ENCODE results near the gene ABCB9. TPM values are rescaled to one million over a fixed set of nuclear protein-coding genes. Genes with fewer than 3 reads are reported as not detected.

Gene ABCB9
- total and polyA plus RNA-seq, 2 experiments from 2014 or later = 1.2 to 7.0 TPM

DNA sequence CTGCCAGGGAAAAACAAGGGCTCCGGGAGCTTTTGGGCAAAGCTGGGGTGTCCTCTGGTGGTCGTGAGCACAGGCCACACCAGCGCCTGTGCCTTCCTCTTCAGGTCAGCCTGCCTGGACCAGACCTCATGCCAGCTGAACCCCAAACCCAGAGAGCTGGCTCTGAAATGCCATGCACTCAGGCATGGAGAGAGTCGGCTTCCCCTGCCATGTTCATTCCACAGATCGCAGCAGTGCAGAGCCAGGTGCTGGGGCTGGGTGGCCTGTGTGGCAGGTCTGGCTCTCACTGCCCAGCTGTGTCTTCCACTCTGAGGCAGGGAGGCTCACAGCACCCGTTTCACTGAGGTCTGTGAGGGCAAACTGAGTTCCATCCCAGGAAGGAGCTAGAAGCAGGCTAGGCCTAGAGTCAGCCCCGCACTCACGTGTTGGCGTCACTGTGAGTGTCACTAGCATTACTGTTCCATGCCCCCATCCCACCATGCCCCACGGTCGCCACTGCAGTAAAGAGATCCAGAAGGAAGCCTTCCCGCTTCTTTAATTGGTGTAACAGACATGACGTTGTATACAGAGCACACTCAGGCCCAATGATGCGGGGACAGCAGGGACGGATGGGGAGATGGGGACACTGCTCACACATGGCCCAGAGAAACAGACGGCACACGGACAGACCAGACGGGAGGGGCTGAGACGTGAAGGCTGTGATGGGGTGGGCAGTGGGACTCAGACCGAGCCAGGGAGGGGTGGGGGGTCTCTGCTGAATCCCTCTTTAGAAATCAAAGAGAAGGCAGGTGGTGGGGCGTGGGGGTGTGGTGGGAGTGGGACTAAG is 16.9 kb upstream of the ABCB9 start:
- Histone ChIP-seq H3K9me2 (ENCODE audit: insufficient read depth) (no peaks in the 10 kb centered on the region), H3K79me2 (replicated peaks; ENCODE audit: insufficient read depth) (peaks cover 10% of the 10 kb centered on the region; the same call in 1 of the 2 replicates), H4K20me1 (replicated peaks; ENCODE audit: insufficient read depth) (no peaks in the 10 kb centered on the region), H2AFZ (no peak overlapping the region), H3K4me1 (ENCODE audit: insufficient read depth) (peaks cover 17% of the 10 kb centered on the region; the same call in 1 of the 2 replicates), H3K27me3 (ENCODE audit: insufficient read depth) (no peaks in the 10 kb centered on the region), H3K4me3 (no peak overlapping the region), H3F3A (replicated peaks; ENCODE audit: low read depth) (no peaks in the 10 kb centered on the region), H3K36me3 (ENCODE audit: insufficient read depth) (no peaks in the 10 kb centered on the region; the same call in 1 of the 2 replicates), H3K4me2 (no peak overlapping the region), H3K27ac (ENCODE audit: low read depth) (no peak overlapping the region)
- H3K9me3 Mint-ChIP-seq = no peaks in the 10 kb centered on the region
- H3K4me3 Mint-ChIP-seq = peak overlapping the region; percentile 41; the same call in 1 of the 3 replicates
- no peak overlapping the region for H3K27ac Mint-ChIP-seq
- TF ChIP-seq POLR2AphosphoS5 (IDR thresholded peaks at IDR 0.05; ENCODE audit: low read depth) (no peak), EZH2phosphoT487 (IDR thresholded peaks at IDR 0.05; ENCODE audit: unreplicated experiment) (no peak), CREB1 (CRISPR knock-in tag; IDR thresholded peaks at IDR 0.05; ENCODE audit: low read depth) (no peak), STAT1 (IDR thresholded peaks at IDR 0.05; ENCODE audit: unreplicated experiment) (no peak), ZNF114 (CRISPR knock-in tag; IDR thresholded peaks at IDR 0.05) (no peak), ZNF331 (CRISPR knock-in tag; IDR thresholded peaks at IDR 0.05; ENCODE audit: low read depth) (no peak)
- TF ChIP-seq, protein P1, sequence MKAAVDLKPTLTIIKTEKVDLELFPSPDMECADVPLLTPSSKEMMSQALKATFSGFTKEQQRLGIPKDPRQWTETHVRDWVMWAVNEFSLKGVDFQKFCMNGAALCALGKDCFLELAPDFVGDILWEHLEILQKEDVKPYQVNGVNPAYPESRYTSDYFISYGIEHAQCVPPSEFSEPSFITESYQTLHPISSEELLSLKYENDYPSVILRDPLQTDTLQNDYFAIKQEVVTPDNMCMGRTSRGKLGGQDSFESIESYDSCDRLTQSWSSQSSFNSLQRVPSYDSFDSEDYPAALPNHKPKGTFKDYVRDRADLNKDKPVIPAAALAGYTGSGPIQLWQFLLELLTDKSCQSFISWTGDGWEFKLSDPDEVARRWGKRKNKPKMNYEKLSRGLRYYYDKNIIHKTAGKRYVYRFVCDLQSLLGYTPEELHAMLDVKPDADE (IDR thresholded peaks at IDR 0.05) = no peak
- TF ChIP-seq, protein P2, sequence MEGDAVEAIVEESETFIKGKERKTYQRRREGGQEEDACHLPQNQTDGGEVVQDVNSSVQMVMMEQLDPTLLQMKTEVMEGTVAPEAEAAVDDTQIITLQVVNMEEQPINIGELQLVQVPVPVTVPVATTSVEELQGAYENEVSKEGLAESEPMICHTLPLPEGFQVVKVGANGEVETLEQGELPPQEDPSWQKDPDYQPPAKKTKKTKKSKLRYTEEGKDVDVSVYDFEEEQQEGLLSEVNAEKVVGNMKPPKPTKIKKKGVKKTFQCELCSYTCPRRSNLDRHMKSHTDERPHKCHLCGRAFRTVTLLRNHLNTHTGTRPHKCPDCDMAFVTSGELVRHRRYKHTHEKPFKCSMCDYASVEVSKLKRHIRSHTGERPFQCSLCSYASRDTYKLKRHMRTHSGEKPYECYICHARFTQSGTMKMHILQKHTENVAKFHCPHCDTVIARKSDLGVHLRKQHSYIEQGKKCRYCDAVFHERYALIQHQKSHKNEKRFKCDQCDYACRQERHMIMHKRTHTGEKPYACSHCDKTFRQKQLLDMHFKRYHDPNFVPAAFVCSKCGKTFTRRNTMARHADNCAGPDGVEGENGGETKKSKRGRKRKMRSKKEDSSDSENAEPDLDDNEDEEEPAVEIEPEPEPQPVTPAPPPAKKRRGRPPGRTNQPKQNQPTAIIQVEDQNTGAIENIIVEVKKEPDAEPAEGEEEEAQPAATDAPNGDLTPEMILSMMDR (conservative IDR thresholded peaks at IDR 0.05; ENCODE audit: low read depth in 2 of 2) = peak in 1 of 2 experiments; percentile 12; a peak in 1 of 4 replicates
- peaks cover 20% of the 10 kb centered on the region for H3K27me3 Mint-ChIP-seq (ENCODE audit: insufficient read depth, low read depth, poor library complexity)
- DNase-seq (ENCODE audit: low spot score) = no peak
- no peaks in the 10 kb centered on the region; the same call in 2 of the 3 replicates for H3K36me3 Mint-ChIP-seq (ENCODE audit: low read depth)
- H3K4me1 Mint-ChIP-seq = peaks cover 21% of the 10 kb centered on the region
- no peak for ATAC-seq

DNA sequence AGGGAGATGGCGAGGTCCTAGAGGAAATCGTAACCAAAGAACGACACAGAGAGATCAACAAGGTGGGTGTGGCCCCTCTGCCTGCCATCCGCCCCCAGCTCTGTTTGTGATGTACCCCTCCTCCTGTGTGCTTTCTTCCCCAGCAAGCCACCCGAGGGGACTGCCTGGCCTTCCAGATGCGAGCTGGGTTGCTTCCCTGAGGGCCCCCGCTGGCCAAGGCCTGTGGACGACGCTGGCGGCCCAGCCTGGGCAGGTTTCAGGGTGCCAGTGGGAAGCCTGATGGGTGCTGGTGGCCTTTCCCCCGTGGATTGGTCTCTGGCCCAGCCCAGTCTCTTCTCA is 16.2 kb upstream of the ABCB9 start:
- Mint-ChIP-seq H3K27me3 (ENCODE audit: insufficient read depth, low read depth, poor library complexity) (peaks cover 17% of the 10 kb centered on the region), H3K36me3 (ENCODE audit: low read depth) (no peaks in the 10 kb centered on the region; the same call in 2 of the 3 replicates), H3K4me3 (peak overlapping the region; percentile 82; the same call in 2 of the 3 replicates), H3K4me1 (peaks cover 21% of the 10 kb centered on the region), H3K27ac (no peak overlapping the region), H3K9me3 (no peaks in the 10 kb centered on the region)
- H3F3A ChIP-seq (replicated peaks; ENCODE audit: low read depth) = no peaks in the 10 kb centered on the region
- no peaks in the 10 kb centered on the region for H3K9me2 ChIP-seq (ENCODE audit: insufficient read depth)
- no peak for ATAC-seq
- no peaks in the 10 kb centered on the region for H3K27me3 ChIP-seq (ENCODE audit: insufficient read depth)
- DNase-seq (ENCODE audit: low spot score) = no peak
- H4K20me1 ChIP-seq (replicated peaks; ENCODE audit: insufficient read depth) = no peaks in the 10 kb centered on the region
- no peak overlapping the region for H3K4me3 ChIP-seq
- TF ChIP-seq EZH2phosphoT487 (IDR thresholded peaks at IDR 0.05; ENCODE audit: unreplicated experiment) = no peak
- TF ChIP-seq ZNF331 (CRISPR knock-in tag; IDR thresholded peaks at IDR 0.05; ENCODE audit: low read depth) = no peak
- no peak for TF ChIP-seq NANOG (IDR thresholded peaks at IDR 0.05; ENCODE audit: borderline replicate concordance)
- TF ChIP-seq EZH2 (IDR thresholded peaks at IDR 0.05; ENCODE audit: low read depth, unreplicated experiment) = no peak
- TF ChIP-seq JUNB (IDR thresholded peaks at IDR 0.05; ENCODE audit: unreplicated experiment) = no peak
- TF ChIP-seq, protein P1 (IDR thresholded peaks at IDR 0.05) = no peak
- TF ChIP-seq, protein P2 (conservative IDR thresholded peaks at IDR 0.05; ENCODE audit: low read depth in 2 of 2) = no peak
- H3K4me1 ChIP-seq (ENCODE audit: insufficient read depth) = peaks cover 17% of the 10 kb centered on the region; the same call in 1 of the 2 replicates
- no peaks in the 10 kb centered on the region; the same call in 1 of the 2 replicates for H3K36me3 ChIP-seq (ENCODE audit: insufficient read depth)
- H3K4me2 ChIP-seq = 0 out of 2 replicates have a peak overlapping the region, but pooled peaks have one; percentile 96
- peaks cover 10% of the 10 kb centered on the region; the same call in 1 of the 2 replicates for H3K79me2 ChIP-seq (replicated peaks; ENCODE audit: insufficient read depth)
- no peak overlapping the region for H3K27ac ChIP-seq (ENCODE audit: low read depth)
- no peak overlapping the region for H2AFZ ChIP-seq
